COLO668 (cell line): ENCODE data around the gene ADAMTS14.

ENCODE experiments used
- DNase-seq: peaks from one replicate; lab custom pipeline; 2025; ENCODE audit not compliant: unreplicated experiment; lab: John Stamatoyannopoulos, UW

The ADAMTS14 gene

GRCh38 chr10:70811881-70812280 lies 139.6 kb downstream of the ADAMTS14 start:
- no peak for DNase-seq
